Measurements from ENCODE around the gene ANKRD63.
A peak's percentile ranks its signal among the peaks of the same experiment; 100 is the strongest.

The ANKRD63 gene

GRCh38 chr15:40312370-40313158 is 29.7 kb upstream of the ANKRD63 start:
- DNase-seq: no peak

DNA sequence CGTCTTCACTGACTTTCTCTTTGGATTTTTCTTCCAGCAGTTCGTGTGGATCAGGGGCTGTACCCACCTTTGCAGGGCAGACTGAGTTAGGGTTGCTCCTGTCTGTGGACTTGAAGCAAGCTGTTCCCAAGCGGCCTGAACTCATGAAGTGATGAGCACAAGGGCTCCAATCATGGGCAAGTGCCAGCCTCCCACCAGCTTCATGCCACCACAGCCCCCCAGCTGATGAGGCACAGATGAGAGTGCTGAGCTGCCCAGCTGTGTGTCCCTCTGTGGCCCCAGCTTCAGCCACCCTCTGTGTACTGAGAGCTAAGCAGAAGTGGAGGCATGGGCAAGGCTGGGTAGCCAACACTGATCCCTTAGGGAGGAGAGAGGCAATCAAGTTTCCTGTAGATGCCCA is 28.1 kb upstream of the ANKRD63 start:
- no peak for DNase-seq

GRCh38 chr15:40310001-40310959 is 27.4 kb upstream of the ANKRD63 start:
- DNase-seq: peak; percentile 72

DNA sequence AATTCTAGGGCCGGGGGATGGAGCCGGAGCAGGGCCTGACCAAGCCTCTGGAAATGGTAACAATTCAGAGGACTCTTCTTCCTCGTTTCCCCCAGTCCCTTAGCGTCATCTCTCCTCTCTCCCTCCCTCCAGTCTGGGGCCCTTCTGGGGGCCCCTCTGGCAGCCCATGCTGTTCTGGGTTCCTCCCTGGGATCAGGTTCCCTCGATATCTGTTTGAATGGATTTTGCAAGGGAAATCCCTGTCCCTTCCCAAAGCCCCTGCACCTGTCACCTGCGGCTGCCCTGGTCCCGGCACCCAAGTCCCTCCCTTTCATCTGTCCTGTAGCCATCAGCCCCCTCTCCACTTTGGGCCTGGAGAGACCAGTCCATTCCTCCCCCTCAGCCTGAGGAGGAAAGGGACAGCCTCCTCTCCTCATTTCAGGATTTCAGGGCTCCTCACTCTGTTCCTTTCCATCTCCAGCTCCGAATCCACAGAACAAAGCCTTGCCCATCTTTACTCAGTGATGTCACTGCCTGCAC is 26.5 kb upstream of the ANKRD63 start:
- no peak for DNase-seq

DNA sequence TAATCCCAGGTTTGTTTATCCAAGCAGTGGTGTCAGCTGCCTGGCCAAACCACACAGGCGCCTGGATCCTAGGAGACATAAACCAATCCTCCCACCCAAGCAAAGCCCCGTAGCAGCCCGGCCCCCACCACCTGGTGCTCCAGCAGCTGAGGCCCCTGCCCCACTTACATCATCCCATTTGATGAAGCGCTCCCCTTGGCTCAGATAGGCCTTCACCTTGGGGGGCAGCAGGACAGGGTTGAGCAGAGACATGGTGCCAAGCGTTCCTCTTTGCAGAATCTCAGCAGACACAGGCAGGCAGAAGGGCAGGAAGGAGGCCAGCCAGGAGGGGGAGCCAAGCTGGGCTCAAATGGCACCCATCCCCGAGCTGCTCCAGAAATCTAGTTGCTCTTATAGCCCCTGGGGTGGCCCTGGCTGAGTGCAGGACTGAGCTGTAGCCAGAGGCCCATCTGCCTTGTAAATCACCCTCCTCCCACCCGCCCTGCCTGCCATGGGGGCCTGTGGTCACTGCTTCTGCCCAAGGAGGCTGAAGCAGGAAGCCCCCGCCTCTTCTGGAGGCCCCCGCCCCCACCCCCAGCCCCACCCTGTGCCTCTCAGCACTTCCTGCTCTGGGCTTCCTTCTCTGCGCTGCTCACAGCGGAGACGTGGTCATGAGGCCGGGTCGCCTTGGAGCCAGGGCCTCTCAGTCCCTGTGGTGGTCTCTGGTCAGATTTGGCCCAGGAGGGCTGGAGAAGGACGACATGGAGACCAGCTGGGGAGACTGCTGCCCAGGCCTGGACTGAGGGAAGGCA is 24.8 kb upstream of the ANKRD63 start, which contains the start of gene PLCB2:
Gene PLCB2, minus strand, starts transcription at position 515 of the 791 bp plus-strand sequence. Its CDS starts 263 bp downstream, at position 252.
- DNase-seq: peak; percentile 74

DNA sequence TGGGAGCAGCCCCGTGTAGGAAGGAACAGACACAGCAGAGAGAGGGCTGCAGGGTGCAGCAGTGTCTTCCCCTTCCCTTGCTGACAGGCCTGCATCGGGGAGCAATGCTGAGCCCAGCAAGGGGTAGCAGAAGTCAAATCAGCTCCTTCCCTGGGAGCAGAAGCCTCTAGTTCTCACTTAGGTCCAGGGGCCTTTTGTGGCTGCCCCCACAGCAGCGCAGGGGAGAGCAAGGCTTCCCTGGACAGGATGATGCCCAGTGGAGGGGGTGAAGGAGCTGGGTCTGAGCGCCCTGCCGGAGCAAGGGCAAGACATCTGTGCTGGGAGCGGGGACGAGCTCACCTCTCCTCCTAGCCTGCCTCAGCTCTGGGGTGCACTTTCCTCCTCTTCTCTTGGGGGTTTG is 24.0 kb upstream of the ANKRD63 start:
- DNase-seq: peak; percentile 8

- peak; percentile 7 for DNase-seq
Measured at GRCh38 chr15:40306371-40306770, 23.5 kb upstream of the ANKRD63 start.

- no peak for DNase-seq
Measured at GRCh38 chr15:40305281-40305680, 22.4 kb upstream of the ANKRD63 start.

GRCh38 chr15:40303576-40303975 is 20.7 kb upstream of the ANKRD63 start:
- no peak for DNase-seq

DNA sequence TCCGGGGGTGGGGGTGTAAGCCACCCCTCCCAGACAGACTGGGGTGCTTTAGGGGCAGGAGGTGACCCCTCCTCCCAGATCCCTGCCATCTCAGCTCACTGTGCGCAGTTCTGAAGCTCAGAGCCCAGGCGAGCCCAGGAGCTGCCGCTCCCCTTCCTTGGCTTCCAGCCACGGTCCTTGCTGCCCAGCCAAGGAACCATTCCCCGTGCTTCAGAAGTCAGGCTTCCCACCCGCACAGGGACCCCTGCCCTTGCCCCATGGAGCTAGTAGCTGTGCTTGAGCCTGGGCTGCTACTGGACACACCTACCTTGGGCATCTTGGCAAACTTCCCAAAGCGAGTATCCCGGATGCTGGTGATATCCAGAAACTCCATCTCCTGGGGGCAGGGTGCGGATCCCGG is 20.1 kb upstream of the ANKRD63 start:
- no peak for DNase-seq

- no peak for DNase-seq
Measured at GRCh38 chr15:40302288-40302886, 19.5 kb upstream of the ANKRD63 start.

DNA sequence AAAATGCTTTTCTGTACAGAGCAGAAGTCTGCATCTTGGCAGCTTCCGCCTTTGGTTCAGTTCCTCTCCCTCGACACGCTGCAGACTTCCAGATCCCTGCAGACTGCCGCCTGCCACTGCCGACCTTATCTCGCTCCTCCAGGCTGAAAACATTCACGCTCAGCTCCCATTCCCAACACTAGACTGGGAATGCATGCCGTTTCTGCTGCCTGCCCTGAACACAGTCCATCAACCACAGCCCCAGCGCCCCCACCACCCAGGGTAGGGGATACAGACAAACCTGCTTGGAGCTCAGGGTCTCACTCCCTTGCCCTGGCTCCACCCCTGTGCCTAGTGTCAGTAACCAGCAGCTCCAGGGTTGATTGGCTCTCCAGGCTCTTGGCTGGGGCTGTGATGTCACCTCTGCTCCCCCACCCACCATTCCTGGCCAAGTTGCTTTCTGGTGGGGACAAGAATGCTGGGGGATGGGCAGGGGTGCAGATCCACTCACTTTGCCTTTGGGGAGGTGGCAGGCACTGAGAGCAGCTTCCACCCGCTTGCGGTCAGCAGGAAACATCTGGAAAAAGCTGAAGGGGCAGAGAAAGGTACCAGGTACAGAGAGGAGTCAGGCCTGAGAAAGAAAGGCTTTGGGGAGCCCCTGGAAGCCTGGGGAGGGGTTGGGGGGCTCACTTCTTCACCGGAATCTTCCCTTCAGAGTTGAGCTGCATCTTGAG is 18.8 kb upstream of the ANKRD63 start:
- no peak for DNase-seq

DNA sequence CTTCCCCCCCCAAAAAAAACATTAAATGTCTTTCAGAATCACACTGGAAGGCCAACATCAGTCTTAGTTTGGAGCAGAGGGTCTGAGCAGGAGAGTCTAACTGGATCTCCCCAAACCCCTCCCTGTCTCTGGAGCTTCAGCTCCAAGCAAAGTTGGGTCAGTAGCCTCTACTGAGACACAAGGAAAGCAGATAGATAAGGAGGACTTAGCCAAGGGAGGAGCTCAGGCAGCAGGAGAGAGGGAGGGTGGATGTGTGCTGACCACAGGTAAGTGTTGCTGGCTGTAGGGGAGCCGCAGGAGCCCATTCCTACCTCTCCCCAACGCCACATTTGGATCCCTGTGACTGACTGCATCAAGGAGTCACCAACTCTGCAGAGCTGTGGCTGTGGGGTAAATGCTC is 17.9 kb upstream of the ANKRD63 start:
- no peak for DNase-seq

- no peak for DNase-seq
Measured at GRCh38 chr15:40300367-40300766, 17.5 kb upstream of the ANKRD63 start.

- no peak for DNase-seq
Measured at GRCh38 chr15:40298216-40298935, 15.5 kb upstream of the ANKRD63 start.

DNA sequence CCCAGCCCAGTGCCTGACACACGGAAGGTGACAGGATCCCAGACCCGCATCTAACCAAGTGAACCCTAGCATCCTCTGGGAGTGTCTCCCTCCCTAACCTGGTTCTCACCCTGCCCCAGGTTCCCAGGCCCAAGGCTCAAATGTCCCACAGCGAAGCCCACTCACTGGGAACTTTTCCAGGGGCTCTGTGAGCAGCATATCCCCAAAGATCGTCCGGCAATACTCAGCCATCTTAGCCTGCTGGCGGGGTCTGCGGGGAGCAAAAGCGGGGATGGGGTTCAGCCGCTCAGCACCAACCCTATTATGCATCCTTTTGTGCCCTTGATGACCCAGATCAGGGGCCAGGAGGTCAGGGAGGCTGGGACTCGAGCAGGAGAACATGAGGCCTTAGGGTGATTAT is 14.5 kb upstream of the ANKRD63 start:
- DNase-seq: no peak

- DNase-seq: no peak
Measured at GRCh38 chr15:40296561-40297230, 13.8 kb upstream of the ANKRD63 start.

DNA sequence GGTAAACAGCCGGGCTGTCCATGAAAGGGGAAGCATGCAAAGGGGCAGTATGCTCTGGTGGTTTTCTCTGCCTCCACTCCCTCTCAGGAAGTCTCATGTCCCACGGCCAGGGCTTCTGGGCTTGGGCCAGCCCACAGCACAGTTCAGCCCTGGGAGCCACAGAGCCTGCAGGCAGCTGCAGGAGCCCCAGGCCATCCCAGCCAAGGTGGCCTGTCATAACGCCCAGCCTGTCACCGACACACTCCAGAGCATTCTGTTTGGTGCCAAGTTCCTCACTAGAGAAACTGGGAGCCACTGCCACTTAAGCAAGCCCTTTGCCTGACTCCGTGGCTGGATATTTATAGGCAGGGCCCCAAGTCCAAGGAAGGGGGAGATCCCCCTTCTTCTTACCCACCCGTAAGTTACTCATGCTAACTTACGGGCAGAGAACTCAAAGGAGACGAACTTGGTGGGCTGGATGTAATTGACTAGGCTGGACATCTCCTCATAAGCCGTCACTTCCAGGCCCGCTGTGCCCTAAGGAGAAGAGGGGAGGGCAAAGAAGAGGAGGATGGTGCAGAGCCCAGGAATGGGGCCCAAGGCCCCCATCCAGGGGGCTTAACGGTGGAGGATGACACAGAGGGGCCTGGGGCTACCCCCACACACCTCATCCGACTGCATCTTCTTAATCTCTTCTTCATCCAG is 13.2 kb upstream of the ANKRD63 start:
- DNase-seq: no peak

GRCh38 chr15:40295297-40295696 is 12.4 kb upstream of the ANKRD63 start:
- no peak for DNase-seq

Data from CD4-positive, alpha-beta T cell treated with Interleukin-17A for 1 hour (primary cell).